ENCODE data around the gene SOS1. TPM values are rescaled to one million over a fixed set of nuclear protein-coding genes. Genes with fewer than 3 reads are reported as not detected.

The SOS1 gene
- total RNA-seq, 4 donors from 2014 or later = 19.5 to 46.3 (median 33.3) TPM

DNA sequence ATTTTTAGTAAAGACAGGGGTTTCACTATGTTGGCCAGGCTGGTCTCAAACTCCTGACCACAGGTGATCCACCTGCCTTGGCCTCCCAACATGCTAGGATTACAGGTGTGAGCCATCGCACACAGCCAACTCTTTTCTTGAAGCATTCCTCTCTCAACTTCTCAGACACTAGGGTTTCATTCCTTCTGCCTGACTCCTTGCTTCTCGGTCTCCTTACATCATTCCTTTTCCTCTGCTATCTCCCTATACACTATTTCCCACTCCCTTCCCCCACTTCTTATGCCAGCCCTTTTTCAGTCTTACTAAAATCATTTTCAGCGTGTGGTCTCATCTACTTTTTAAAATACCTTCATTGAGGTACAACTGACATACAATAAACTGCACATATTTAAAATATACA, 6.1 kb downstream of the SOS1 start:
- Histone ChIP-seq H3K4me1 (peaks cover 39 to 57% of the 10 kb centered on the region in 2 donors), H3K9me3 (no peaks in the 10 kb centered on the region), H3K27me3 (no peaks in the 10 kb centered on the region), H3K4me3 (no peak overlapping the region), H3K27ac (no peak overlapping the region), H3K36me3 (peaks cover 0 to 9% of the 10 kb centered on the region in 2 donors)
- DNase-seq (no peak), ATAC-seq (no peak)
- TF ChIP-seq POLR2A (IDR thresholded peaks at IDR 0.05) (no peak), CTCF (IDR thresholded peaks at IDR 0.05 in 4 of 5, conservative IDR thresholded peaks at IDR 0.05 in 1 of 5) (no peak)
- in situ Hi-C loops (cut with MboI; ENCODE audit: low sequenced_read_pairs in 4 of 4) (loop anchor here in 2 of 4 donors (10.0 kb wide), 1 partner anchor 50 kb away; no protein-coding TSS in a partner anchor), intact Hi-C loops (cut with DNase I; ENCODE audit: low total_unique reads) (no loop called here)

- H3K4me1 ChIP-seq = peaks cover 19 to 24% of the 10 kb centered on the region in 2 donors
- peaks cover 0 to 4% of the 10 kb centered on the region in 2 donors for H3K36me3 ChIP-seq
- H3K27ac ChIP-seq = no peak overlapping the region
- TF ChIP-seq POLR2A (IDR thresholded peaks at IDR 0.05) (no peak), CTCF (IDR thresholded peaks at IDR 0.05 in 4 of 5, conservative IDR thresholded peaks at IDR 0.05 in 1 of 5) (no peak)
- no peak for DNase-seq
- in situ Hi-C loops (cut with MboI; ENCODE audit: low sequenced_read_pairs in 4 of 4) (no loop called here), intact Hi-C loops (cut with DNase I; ENCODE audit: low total_unique reads) (no loop called here)
- H3K9me3 ChIP-seq = no peaks in the 10 kb centered on the region
- no peaks in the 10 kb centered on the region for H3K27me3 ChIP-seq
- H3K4me3 ChIP-seq = no peak overlapping the region
- ATAC-seq = no peak
Observed at GRCh38 chr2:39109537-39109936, 11.3 kb downstream of the SOS1 start.

DNA sequence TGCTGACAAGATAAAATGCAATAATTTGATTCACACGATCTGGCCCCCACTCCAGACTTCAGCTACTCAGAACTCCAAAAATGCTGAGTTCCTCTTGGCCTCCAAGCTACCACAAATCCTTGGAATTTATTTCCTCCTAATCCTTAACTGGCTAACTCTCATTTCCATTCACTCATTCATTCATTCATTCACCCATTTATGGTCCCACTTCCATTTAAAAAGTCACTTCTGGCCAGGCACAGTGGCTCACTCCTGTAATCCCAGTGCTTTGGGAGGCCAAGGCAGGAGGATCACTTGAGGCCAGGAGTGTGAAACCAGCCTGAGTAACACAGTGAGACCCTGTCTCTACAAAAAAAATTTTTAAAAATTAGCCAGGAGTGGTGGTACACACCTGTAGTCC, 12.5 kb downstream of the SOS1 start:
- Histone ChIP-seq H3K4me1 (peaks cover 12 to 25% of the 10 kb centered on the region in 2 donors), H3K4me3 (no peak overlapping the region), H3K36me3 (peaks cover 0 to 4% of the 10 kb centered on the region in 2 donors), H3K9me3 (no peaks in the 10 kb centered on the region), H3K27me3 (no peaks in the 10 kb centered on the region), H3K27ac (no peak overlapping the region)
- intact Hi-C loops (cut with DNase I; ENCODE audit: low total_unique reads) = no loop called here
- no peak for ATAC-seq
- no peak for DNase-seq
- in situ Hi-C loops (cut with MboI; ENCODE audit: low sequenced_read_pairs in 4 of 4) = no loop called here
- TF ChIP-seq POLR2A (IDR thresholded peaks at IDR 0.05) (no peak), CTCF (IDR thresholded peaks at IDR 0.05 in 4 of 5, conservative IDR thresholded peaks at IDR 0.05 in 1 of 5) (no peak)

- DNase-seq (no peak), ATAC-seq (no peak)
- Histone ChIP-seq H3K9me3 (no peaks in the 10 kb centered on the region), H3K4me3 (no peak overlapping the region), H3K27me3 (no peaks in the 10 kb centered on the region), H3K4me1 (peaks cover 9 to 25% of the 10 kb centered on the region in 2 donors), H3K27ac (peak overlapping the region in 1 of 4 donors; percentile 43), H3K36me3 (peaks cover 0 to 4% of the 10 kb centered on the region in 2 donors)
- TF ChIP-seq POLR2A (IDR thresholded peaks at IDR 0.05) (no peak), CTCF (IDR thresholded peaks at IDR 0.05 in 4 of 5, conservative IDR thresholded peaks at IDR 0.05 in 1 of 5) (no peak)
- intact Hi-C loops (cut with DNase I; ENCODE audit: low total_unique reads) = no loop called here
- in situ Hi-C loops (cut with MboI; ENCODE audit: low sequenced_read_pairs in 4 of 4) = no loop called here
Observed at GRCh38 chr2:39107724-39108273, 13.1 kb downstream of the SOS1 start.

DNA sequence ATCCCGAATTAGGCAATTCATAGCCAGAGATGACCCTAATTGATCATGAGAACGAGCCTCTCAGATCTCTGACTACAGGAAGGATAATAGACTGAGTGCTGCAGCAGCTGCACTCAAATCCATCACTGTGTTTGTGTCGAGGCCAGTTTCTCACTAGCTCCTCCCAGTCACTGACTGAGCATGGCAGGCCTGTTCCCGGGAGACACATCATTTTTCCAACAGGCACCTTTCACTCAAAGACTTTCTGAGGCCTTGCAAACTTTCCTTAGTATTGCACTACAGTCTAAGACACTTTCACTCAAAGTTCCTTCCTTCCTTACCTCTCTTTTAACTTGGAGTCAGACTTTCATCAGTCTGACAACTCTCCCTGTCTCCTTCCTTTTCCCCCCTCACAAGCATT, 13.7 kb downstream of the SOS1 start:
- TF ChIP-seq POLR2A (IDR thresholded peaks at IDR 0.05) = no peak
- TF ChIP-seq CTCF (IDR thresholded peaks at IDR 0.05 in 4 of 5, conservative IDR thresholded peaks at IDR 0.05 in 1 of 5) = no peak
- ATAC-seq = peak; percentile 60 to 88
- H3K4me1 ChIP-seq = peaks cover 9 to 25% of the 10 kb centered on the region in 2 donors

More for the DNA sequence above, 13.7 kb downstream of the SOS1 start:
- Histone ChIP-seq H3K4me3 (no peak overlapping the region), H3K36me3 (no peaks in the 10 kb centered on the region), H3K27me3 (no peaks in the 10 kb centered on the region), H3K27ac (peak overlapping the region in 2 of 4 donors; percentile 27 to 43), H3K9me3 (no peaks in the 10 kb centered on the region)
- in situ Hi-C loops (cut with MboI; ENCODE audit: low sequenced_read_pairs in 4 of 4) = no loop called here
- intact Hi-C loops (cut with DNase I; ENCODE audit: low total_unique reads) = no loop called here
- no peak for DNase-seq

All from gastrocnemius medialis (tissue), 4 donors.